ENCODE data around the gene RBM7. TPM values are rescaled to one million over a fixed set of nuclear protein-coding genes. Genes with fewer than 3 reads are reported as not detected.

Gene RBM7
- total and polyA plus RNA-seq, 4 donors = 11.1 to 23.0 (median 13.9) TPM

DNA sequence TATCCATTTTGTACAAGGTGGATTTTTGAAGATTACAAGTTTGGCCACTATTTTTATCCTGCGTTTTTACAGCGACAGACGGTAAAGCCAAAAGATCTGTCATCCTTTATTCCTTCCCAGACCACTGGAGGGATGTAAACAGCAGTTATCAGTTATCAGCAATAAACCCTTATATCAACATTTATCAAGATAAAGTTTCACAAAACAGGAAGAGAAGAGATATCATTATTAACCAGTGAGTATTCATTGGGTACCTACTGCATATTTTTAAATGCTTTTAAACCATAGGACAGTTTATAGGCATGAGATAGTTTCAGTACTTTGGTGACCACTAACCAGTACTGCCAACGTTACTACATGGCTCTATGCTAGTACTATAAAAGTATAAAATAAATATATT lies 32.9 kb downstream of the RBM7 start:
- TF ChIP-seq JUND (IDR thresholded peaks at IDR 0.05) = no peak
- TF ChIP-seq, protein P1, sequence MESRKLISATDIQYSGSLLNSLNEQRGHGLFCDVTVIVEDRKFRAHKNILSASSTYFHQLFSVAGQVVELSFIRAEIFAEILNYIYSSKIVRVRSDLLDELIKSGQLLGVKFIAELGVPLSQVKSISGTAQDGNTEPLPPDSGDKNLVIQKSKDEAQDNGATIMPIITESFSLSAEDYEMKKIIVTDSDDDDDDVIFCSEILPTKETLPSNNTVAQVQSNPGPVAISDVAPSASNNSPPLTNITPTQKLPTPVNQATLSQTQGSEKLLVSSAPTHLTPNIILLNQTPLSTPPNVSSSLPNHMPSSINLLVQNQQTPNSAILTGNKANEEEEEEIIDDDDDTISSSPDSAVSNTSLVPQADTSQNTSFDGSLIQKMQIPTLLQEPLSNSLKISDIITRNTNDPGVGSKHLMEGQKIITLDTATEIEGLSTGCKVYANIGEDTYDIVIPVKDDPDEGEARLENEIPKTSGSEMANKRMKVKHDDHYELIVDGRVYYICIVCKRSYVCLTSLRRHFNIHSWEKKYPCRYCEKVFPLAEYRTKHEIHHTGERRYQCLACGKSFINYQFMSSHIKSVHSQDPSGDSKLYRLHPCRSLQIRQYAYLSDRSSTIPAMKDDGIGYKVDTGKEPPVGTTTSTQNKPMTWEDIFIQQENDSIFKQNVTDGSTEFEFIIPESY (IDR thresholded peaks at IDR 0.05) = no peak
- TF ChIP-seq, protein P2, sequence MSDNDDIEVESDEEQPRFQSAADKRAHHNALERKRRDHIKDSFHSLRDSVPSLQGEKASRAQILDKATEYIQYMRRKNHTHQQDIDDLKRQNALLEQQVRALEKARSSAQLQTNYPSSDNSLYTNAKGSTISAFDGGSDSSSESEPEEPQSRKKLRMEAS (IDR thresholded peaks at IDR 0.05) = no peak
- TF ChIP-seq, protein P3, sequence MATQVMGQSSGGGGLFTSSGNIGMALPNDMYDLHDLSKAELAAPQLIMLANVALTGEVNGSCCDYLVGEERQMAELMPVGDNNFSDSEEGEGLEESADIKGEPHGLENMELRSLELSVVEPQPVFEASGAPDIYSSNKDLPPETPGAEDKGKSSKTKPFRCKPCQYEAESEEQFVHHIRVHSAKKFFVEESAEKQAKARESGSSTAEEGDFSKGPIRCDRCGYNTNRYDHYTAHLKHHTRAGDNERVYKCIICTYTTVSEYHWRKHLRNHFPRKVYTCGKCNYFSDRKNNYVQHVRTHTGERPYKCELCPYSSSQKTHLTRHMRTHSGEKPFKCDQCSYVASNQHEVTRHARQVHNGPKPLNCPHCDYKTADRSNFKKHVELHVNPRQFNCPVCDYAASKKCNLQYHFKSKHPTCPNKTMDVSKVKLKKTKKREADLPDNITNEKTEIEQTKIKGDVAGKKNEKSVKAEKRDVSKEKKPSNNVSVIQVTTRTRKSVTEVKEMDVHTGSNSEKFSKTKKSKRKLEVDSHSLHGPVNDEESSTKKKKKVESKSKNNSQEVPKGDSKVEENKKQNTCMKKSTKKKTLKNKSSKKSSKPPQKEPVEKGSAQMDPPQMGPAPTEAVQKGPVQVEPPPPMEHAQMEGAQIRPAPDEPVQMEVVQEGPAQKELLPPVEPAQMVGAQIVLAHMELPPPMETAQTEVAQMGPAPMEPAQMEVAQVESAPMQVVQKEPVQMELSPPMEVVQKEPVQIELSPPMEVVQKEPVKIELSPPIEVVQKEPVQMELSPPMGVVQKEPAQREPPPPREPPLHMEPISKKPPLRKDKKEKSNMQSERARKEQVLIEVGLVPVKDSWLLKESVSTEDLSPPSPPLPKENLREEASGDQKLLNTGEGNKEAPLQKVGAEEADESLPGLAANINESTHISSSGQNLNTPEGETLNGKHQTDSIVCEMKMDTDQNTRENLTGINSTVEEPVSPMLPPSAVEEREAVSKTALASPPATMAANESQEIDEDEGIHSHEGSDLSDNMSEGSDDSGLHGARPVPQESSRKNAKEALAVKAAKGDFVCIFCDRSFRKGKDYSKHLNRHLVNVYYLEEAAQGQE (IDR thresholded peaks at IDR 0.05) = no peak
- Histone ChIP-seq H3K9me3 (ENCODE audit: control insufficient read depth in 4 of 4, low read length in 3 of 4) (no peaks in the 10 kb centered on the region), H3K36me3 (ENCODE audit: control insufficient read depth in 4 of 4, insufficient read depth in 3 of 4, low read depth in 1 of 4, low read length in 3 of 4) (no peaks in the 10 kb centered on the region), H3K4me1 (ENCODE audit: control insufficient read depth in 4 of 4, insufficient read depth in 4 of 4, low read length in 3 of 4) (no peaks in the 10 kb centered on the region), H3K9ac (ENCODE audit: low read depth in 1 of 2, low read length in 2 of 2) (no peak overlapping the region), H3K4me3 (ENCODE audit: low read depth in 1 of 3, low read length in 3 of 3) (no peak overlapping the region), H3K27me3 (ENCODE audit: control insufficient read depth in 4 of 4, insufficient read depth in 4 of 4, low read length in 3 of 4) (no peaks in the 10 kb centered on the region), H3K27ac (ENCODE audit: low read depth in 1 of 2, low read length in 2 of 2) (no peak overlapping the region)
- no peak for DNase-seq (ENCODE audit: low spot score)
- WGBS = 67% methylated on average over 4 of the region's 4 CpGs

DNA sequence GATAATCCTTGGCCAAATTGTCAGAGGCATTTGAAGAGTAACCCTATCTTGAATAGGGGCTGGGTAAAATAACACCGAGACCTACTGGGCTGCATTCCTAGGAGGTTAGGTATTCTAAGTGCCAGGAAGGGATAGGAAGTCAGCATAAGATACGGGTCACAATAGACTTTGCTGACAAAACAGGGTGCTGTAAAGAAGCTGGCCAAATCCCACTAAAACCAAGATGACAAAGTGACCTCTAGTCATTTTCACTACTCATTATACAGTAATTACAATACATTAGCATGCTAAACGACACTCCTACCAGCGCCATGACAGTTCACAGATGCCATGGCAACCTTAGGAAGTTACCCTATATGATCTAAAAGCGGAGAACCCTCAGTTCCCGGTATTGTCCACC lies 37.8 kb downstream of the RBM7 start:
- Histone ChIP-seq H3K36me3 (ENCODE audit: control insufficient read depth in 4 of 4, insufficient read depth in 3 of 4, low read depth in 1 of 4, low read length in 3 of 4) (no peaks in the 10 kb centered on the region), H3K27ac (ENCODE audit: low read depth in 1 of 2, low read length in 2 of 2) (no peak overlapping the region), H3K27me3 (ENCODE audit: control insufficient read depth in 4 of 4, insufficient read depth in 4 of 4, low read length in 3 of 4) (no peaks in the 10 kb centered on the region), H3K4me1 (ENCODE audit: control insufficient read depth in 4 of 4, insufficient read depth in 4 of 4, low read length in 3 of 4) (peaks cover 0 to 15% (median 2%) of the 10 kb centered on the region in 4 donors), H3K4me3 (ENCODE audit: low read depth in 1 of 3, low read length in 3 of 3) (no peak overlapping the region), H3K9ac (ENCODE audit: low read depth in 1 of 2, low read length in 2 of 2) (no peak overlapping the region), H3K9me3 (ENCODE audit: control insufficient read depth in 4 of 4, low read length in 3 of 4) (no peaks in the 10 kb centered on the region)
- 81% methylated on average over 6 of the region's 6 CpGs for WGBS
- TF ChIP-seq, protein P2 (IDR thresholded peaks at IDR 0.05) = no peak
- TF ChIP-seq, protein P1 (IDR thresholded peaks at IDR 0.05) = no peak
- no peak for TF ChIP-seq SP1 (IDR thresholded peaks at IDR 0.05)
- TF ChIP-seq, protein P3 (IDR thresholded peaks at IDR 0.05) = no peak
- TF ChIP-seq HNF4G (IDR thresholded peaks at IDR 0.05) = no peak
- TF ChIP-seq EGR1 (IDR thresholded peaks at IDR 0.05; ENCODE audit: low read depth in 2 of 2) = no peak
- TF ChIP-seq YY1 (IDR thresholded peaks at IDR 0.05) = no peak
- TF ChIP-seq FOXA2 (IDR thresholded peaks at IDR 0.05) = no peak
- TF ChIP-seq NR2F2 (IDR thresholded peaks at IDR 0.05) = no peak
- TF ChIP-seq FOXA1 (IDR thresholded peaks at IDR 0.05) = no peak
- no peak for TF ChIP-seq RAD21 (IDR thresholded peaks at IDR 0.05)
- TF ChIP-seq JUND (IDR thresholded peaks at IDR 0.05) = no peak
- TF ChIP-seq, protein P4, sequence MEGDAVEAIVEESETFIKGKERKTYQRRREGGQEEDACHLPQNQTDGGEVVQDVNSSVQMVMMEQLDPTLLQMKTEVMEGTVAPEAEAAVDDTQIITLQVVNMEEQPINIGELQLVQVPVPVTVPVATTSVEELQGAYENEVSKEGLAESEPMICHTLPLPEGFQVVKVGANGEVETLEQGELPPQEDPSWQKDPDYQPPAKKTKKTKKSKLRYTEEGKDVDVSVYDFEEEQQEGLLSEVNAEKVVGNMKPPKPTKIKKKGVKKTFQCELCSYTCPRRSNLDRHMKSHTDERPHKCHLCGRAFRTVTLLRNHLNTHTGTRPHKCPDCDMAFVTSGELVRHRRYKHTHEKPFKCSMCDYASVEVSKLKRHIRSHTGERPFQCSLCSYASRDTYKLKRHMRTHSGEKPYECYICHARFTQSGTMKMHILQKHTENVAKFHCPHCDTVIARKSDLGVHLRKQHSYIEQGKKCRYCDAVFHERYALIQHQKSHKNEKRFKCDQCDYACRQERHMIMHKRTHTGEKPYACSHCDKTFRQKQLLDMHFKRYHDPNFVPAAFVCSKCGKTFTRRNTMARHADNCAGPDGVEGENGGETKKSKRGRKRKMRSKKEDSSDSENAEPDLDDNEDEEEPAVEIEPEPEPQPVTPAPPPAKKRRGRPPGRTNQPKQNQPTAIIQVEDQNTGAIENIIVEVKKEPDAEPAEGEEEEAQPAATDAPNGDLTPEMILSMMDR (IDR thresholded peaks at IDR 0.05; ENCODE audit: low read depth, low read length, missing input control) = no peak
- DNase-seq (ENCODE audit: low spot score) = no peak

Measured in liver (tissue), 9 donors.